Measurements from ENCODE around the gene RAB31.
A peak's percentile ranks its signal among the peaks of the same experiment; 100 is the strongest.

The RAB31 gene

DNA sequence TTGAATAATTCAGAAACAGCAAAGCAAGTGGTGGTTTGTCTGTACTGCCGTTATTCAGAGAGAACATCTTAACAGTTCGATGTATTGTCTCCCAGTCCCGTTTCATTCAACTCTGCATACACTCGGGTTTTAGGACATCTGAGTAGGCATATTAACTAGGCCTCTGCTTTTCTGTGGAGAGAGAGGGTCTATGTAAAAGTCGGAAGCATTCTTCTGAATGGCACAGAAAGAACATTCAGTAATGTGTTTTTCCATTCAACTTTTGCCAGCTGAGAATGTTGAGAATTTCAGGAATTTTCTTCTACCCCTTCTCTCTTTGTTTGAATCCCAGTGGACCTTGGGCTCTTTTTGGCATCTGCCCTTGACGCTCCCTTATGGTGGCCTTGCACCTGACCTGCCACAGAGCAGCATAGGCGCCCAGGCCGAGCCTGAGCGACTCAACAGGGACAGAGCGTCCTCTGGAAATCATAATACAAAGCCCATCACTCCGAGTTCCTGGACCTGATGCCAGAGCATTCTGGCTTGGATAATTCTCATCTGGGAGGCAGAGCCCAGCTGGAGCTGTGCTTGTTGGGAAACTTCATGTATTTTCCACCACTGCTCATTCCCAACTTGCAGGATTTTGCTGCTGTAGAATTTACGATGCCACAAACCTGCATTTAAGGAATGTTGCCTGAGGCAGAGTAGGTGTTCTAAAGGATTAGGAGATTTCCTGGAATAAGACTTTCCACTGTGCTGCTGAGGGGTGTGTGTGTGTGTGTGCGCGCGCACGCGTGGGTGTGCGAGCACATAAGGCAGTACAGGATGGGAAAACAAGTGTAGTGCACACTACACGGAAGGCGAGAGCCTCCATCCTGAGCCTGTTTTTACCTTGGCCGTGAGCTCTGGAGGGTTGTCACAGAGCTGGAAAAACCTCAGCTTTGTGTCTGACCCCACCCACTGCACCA is 100.5 kb downstream of the RAB31 start:
- H2AFZ ChIP-seq (ENCODE audit: low read depth, low read length), result peak overlapping the region; percentile 18
- no peaks in the 10 kb centered on the region for H3K27me3 ChIP-seq (ENCODE audit: insufficient read depth, low read length)
- H3K9me3 ChIP-seq (ENCODE audit: low read length), result peaks cover 4% of the 10 kb centered on the region
- peaks cover 56% of the 10 kb centered on the region for H3K4me1 ChIP-seq (ENCODE audit: insufficient read depth, low read length)
- no peaks in the 10 kb centered on the region for H3K36me3 ChIP-seq (ENCODE audit: insufficient read depth, low read length)
- peak overlapping the region; percentile 20 for H3K4me3 ChIP-seq (ENCODE audit: low read length)

DNA sequence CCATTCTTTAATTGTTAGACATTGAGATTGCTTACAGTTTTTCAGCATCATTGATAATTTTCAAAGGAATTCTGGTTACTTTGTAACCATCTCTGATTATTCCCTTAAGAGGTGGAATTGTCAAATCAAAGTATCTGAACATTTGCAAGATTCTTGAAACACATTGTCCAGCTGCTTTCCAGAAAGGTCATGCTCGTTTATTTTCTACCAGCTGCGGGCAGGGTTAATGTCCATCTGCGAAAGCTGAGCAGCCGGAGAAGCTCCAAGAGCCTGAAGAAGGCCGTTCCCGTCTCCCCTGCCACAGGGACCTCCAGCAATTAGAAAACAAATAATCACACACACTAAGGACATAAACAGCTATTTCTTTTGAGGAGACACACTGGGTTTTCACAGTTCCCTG is 101.6 kb downstream of the RAB31 start:
- peaks cover 4% of the 10 kb centered on the region for H3K9me3 ChIP-seq (ENCODE audit: low read length)
- no peaks in the 10 kb centered on the region for H3K36me3 ChIP-seq (ENCODE audit: insufficient read depth, low read length)
- H3K27me3 ChIP-seq (ENCODE audit: insufficient read depth, low read length), result no peaks in the 10 kb centered on the region
- peaks cover 49% of the 10 kb centered on the region for H3K4me1 ChIP-seq (ENCODE audit: insufficient read depth, low read length)
- H2AFZ ChIP-seq (ENCODE audit: low read depth, low read length), result no peak overlapping the region
- H3K4me3 ChIP-seq (ENCODE audit: low read length), result no peak overlapping the region

DNA sequence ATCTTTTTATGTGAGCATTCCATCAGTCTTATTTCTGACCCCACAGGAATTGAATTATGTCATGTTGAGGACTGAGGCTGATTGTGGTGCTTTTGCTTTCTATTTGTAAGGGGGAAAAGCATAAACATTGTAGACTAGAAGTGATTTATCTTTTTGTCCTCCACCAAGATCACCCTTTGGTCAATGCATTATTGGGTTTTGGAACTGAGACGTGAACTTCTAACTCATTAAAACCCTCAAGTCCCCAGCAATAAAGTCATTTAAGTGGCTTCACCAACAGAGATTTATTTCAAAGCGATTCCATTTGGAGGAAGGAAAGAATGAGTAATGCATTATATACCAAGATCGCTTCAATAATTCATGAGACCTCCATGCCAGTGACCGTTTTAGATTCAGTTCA is 102.2 kb downstream of the RAB31 start:
- Histone ChIP-seq H3K27me3 (ENCODE audit: insufficient read depth, low read length) (no peaks in the 10 kb centered on the region), H3K4me3 (ENCODE audit: low read length) (no peak overlapping the region), H2AFZ (ENCODE audit: low read depth, low read length) (no peak overlapping the region), H3K36me3 (ENCODE audit: insufficient read depth, low read length) (peaks cover 2% of the 10 kb centered on the region), H3K4me1 (ENCODE audit: insufficient read depth, low read length) (peaks cover 49% of the 10 kb centered on the region), H3K9me3 (ENCODE audit: low read length) (peaks cover 2% of the 10 kb centered on the region)

DNA sequence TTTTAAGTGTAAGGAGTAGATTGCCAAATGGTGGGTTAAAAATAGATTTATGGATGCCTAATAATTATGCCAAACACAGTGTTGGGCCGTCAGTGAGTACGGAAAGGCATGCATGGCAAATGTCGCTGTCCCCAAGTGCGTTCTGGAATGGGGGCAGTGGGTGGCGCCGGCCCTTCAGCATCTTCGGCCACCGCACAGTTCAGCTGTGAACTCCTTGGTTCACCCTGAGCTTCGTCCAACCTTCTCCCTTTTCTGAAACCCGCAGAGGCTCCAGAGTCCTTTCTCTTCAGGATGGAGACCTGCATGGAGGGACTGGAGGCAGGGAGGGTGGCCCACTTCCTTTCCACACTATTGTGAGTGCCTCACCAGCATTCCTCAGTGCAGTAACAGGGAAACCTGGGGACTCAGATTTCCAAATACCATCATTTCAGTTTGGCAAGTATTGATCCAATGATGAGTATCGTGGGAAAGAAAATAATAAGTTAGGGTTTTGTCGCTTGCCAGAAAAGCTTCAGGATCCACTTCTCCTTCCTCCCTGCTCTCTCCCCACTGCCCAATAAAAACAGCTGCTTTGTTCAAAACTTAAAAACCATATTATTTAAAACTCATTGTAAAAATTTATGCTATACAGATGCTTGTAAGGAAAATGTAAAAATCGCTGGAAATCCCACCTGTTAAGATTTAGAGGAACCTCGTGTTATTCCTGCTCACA is 103.0 kb downstream of the RAB31 start:
- no peak overlapping the region for H2AFZ ChIP-seq (ENCODE audit: low read depth, low read length)
- no peaks in the 10 kb centered on the region for H3K9me3 ChIP-seq (ENCODE audit: low read length)
- no peak overlapping the region for H3K4me3 ChIP-seq (ENCODE audit: low read length)
- H3K4me1 ChIP-seq (ENCODE audit: insufficient read depth, low read length), result peaks cover 49% of the 10 kb centered on the region
- H3K36me3 ChIP-seq (ENCODE audit: insufficient read depth, low read length), result peaks cover 5% of the 10 kb centered on the region
- H3K27me3 ChIP-seq (ENCODE audit: insufficient read depth, low read length), result no peaks in the 10 kb centered on the region

DNA sequence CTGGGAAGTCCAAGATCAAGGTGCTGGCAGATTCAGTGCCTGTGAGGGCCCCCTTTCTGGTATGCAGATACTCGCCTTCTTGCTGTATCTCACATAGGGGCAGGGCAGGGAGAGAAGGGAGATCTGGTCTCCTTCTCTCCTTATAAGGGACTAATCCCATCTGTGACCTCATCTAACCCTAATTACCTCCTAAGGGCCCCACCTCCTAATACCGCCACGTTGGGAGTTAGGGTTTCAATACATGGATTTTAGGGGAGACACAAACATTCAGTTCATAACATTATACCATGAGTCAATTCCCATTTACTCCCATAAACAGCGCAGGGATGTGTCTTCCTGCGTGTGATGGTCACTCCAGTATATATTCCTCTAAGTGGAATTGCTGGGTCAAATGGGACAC is 103.9 kb downstream of the RAB31 start:
- Histone ChIP-seq H3K27me3 (ENCODE audit: insufficient read depth, low read length) (no peaks in the 10 kb centered on the region), H3K4me1 (ENCODE audit: insufficient read depth, low read length) (peaks cover 45% of the 10 kb centered on the region), H2AFZ (ENCODE audit: low read depth, low read length) (no peak overlapping the region), H3K36me3 (ENCODE audit: insufficient read depth, low read length) (peaks cover 7% of the 10 kb centered on the region), H3K9me3 (ENCODE audit: low read length) (no peaks in the 10 kb centered on the region), H3K4me3 (ENCODE audit: low read length) (no peak overlapping the region)

- Histone ChIP-seq H3K4me1 (ENCODE audit: insufficient read depth, low read length) (peaks cover 20% of the 10 kb centered on the region), H3K27me3 (ENCODE audit: insufficient read depth, low read length) (no peaks in the 10 kb centered on the region), H2AFZ (ENCODE audit: low read depth, low read length) (no peak overlapping the region), H3K9me3 (ENCODE audit: low read length) (peaks cover 10% of the 10 kb centered on the region), H3K4me3 (ENCODE audit: low read length) (no peak overlapping the region), H3K36me3 (ENCODE audit: insufficient read depth, low read length) (peaks cover 13% of the 10 kb centered on the region)
Observed at GRCh38 chr18:9814431-9814830, 106.3 kb downstream of the RAB31 start.

DNA sequence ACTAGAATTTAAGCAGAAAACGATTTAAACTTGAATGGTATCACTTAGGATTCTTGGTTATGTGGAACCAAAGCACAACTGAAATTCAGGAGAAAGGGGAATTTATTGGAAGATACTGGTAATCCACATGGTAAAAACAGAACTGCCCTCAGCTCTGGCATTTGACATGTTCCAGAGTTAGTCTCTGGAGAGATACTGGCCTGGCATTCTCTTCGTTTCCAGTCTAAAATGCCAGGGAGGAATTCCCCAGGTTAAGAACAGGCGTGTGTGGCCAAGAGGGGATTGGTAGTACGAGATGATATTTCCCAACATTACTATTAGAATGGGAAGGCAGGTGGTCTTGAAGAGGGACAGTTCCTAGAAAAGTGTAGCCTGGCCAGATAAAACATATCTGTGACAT is 109.2 kb downstream of the RAB31 start:
- H3K4me1 ChIP-seq (ENCODE audit: insufficient read depth, low read length), result no peaks in the 10 kb centered on the region
- no peak overlapping the region for H3K4me3 ChIP-seq (ENCODE audit: low read length)
- no peak overlapping the region for H2AFZ ChIP-seq (ENCODE audit: low read depth, low read length)
- no peaks in the 10 kb centered on the region for H3K27me3 ChIP-seq (ENCODE audit: insufficient read depth, low read length)
- H3K36me3 ChIP-seq (ENCODE audit: insufficient read depth, low read length), result peaks cover 13% of the 10 kb centered on the region
- H3K9me3 ChIP-seq (ENCODE audit: low read length), result peaks cover 10% of the 10 kb centered on the region

DNA sequence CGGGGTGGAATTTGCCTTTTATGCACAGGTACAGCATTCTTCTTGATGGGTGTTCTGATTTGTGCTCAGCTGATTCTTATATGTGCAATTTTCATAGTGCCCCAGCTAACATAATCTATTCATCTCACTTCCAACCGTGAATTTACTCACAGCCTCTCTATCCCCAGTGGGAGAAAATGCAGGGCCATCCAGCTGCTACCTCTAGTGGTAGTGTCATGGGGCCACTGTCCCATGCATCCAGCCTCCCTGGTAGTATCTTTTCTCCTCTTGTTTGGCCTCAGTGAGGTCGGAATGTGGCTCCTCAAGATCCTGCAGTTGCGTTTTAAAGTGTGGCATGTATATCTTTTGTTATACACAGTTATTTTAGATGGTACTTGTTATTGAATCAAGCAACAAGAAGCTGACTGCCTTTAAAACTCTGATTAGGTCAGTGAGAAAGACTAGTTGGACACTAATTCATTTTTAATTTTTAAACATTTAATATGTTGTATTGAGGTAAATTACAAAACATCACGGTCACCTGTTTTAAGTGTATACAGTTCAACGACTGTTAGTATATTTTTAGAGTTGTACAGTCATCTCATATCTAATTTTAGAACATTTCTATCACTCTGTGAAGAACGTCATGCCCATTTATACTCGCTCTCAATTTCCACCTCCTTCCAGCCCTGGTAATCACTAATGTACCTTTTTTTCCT is 109.8 kb downstream of the RAB31 start:
- Histone ChIP-seq H3K4me1 (ENCODE audit: insufficient read depth, low read length) (no peaks in the 10 kb centered on the region), H3K4me3 (ENCODE audit: low read length) (no peak overlapping the region)

DNA sequence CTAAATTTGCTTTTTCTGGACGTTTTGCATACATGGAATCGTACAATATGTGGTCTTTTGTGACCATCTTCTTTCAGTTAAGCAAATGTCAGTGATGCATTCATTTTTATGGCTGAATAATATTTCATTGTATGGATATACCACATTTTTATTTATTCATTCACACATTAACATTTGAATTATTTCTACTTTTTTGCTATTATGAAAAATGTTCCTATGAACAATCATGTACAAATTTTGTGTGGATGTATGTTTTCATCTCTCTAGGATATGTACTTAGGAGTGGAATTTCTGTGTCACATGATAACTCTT is 110.3 kb downstream of the RAB31 start:
- no peaks in the 10 kb centered on the region for H3K27me3 ChIP-seq (ENCODE audit: insufficient read depth, low read length)
- H2AFZ ChIP-seq (ENCODE audit: low read depth, low read length), result no peak overlapping the region
- no peaks in the 10 kb centered on the region for H3K4me1 ChIP-seq (ENCODE audit: insufficient read depth, low read length)
- H3K36me3 ChIP-seq (ENCODE audit: insufficient read depth, low read length), result peaks cover 13% of the 10 kb centered on the region
- H3K4me3 ChIP-seq (ENCODE audit: low read length), result no peak overlapping the region
- H3K9me3 ChIP-seq (ENCODE audit: low read length), result peaks cover 10% of the 10 kb centered on the region

More for the DNA sequence above, 109.8 kb downstream of the RAB31 start:
- Histone ChIP-seq H2AFZ (ENCODE audit: low read depth, low read length) (no peak overlapping the region), H3K36me3 (ENCODE audit: insufficient read depth, low read length) (peaks cover 13% of the 10 kb centered on the region), H3K27me3 (ENCODE audit: insufficient read depth, low read length) (no peaks in the 10 kb centered on the region), H3K9me3 (ENCODE audit: low read length) (peaks cover 10% of the 10 kb centered on the region)

GRCh38 chr18:9820127-9820526 is 112.0 kb downstream of the RAB31 start:
- H3K4me3 ChIP-seq (ENCODE audit: low read length), result no peak overlapping the region
- H2AFZ ChIP-seq (ENCODE audit: low read depth, low read length), result no peak overlapping the region
- H3K4me1 ChIP-seq (ENCODE audit: insufficient read depth, low read length), result no peaks in the 10 kb centered on the region
- H3K27me3 ChIP-seq (ENCODE audit: insufficient read depth, low read length), result no peaks in the 10 kb centered on the region
- peaks cover 10% of the 10 kb centered on the region for H3K9me3 ChIP-seq (ENCODE audit: low read length)
- peaks cover 11% of the 10 kb centered on the region for H3K36me3 ChIP-seq (ENCODE audit: insufficient read depth, low read length)

- Histone ChIP-seq H3K9me3 (ENCODE audit: low read length) (peaks cover 10% of the 10 kb centered on the region), H2AFZ (ENCODE audit: low read depth, low read length) (no peak overlapping the region), H3K4me3 (ENCODE audit: low read length) (no peak overlapping the region), H3K27me3 (ENCODE audit: insufficient read depth, low read length) (no peaks in the 10 kb centered on the region), H3K4me1 (ENCODE audit: insufficient read depth, low read length) (no peaks in the 10 kb centered on the region), H3K36me3 (ENCODE audit: insufficient read depth, low read length) (peaks cover 11% of the 10 kb centered on the region)
Observed at GRCh38 chr18:9820719-9821118, 112.6 kb downstream of the RAB31 start.

- no peak overlapping the region for H3K4me3 ChIP-seq (ENCODE audit: low read length)
- no peaks in the 10 kb centered on the region for H3K4me1 ChIP-seq (ENCODE audit: insufficient read depth, low read length)
- H3K27me3 ChIP-seq (ENCODE audit: insufficient read depth, low read length), result no peaks in the 10 kb centered on the region
- H2AFZ ChIP-seq (ENCODE audit: low read depth, low read length), result no peak overlapping the region
- H3K9me3 ChIP-seq (ENCODE audit: low read length), result peaks cover 10% of the 10 kb centered on the region
- H3K36me3 ChIP-seq (ENCODE audit: insufficient read depth, low read length), result no peaks in the 10 kb centered on the region
Observed at GRCh38 chr18:9822587-9823185, 114.6 kb downstream of the RAB31 start.
